ENCODE results near the gene NELFCD.

Gene NELFCD

GRCh38 chr20:59042796-59043631, 62.0 kb downstream of the NELFCD start:
- no peaks in the 10 kb centered on the region for H3K27me3 ChIP-seq (ENCODE audit: insufficient read depth, low read length)
- H3K27ac ChIP-seq (ENCODE audit: low read depth, low read length): no peak overlapping the region
- DNase-seq: peak; percentile 95 to 99
- no peak overlapping the region for H2BK5ac ChIP-seq (ENCODE audit: low read depth, low read length, poor library complexity)
- H3K14ac ChIP-seq (ENCODE audit: low read length): no peak overlapping the region
- H3K4me2 ChIP-seq (ENCODE audit: low read length): peak overlapping the region; percentile 81
- no peak overlapping the region for H2AFZ ChIP-seq (ENCODE audit: insufficient read depth, low read length, poor library complexity)
- no peak overlapping the region for H2BK12ac ChIP-seq (ENCODE audit: low read length)
- peak overlapping the region; percentile 13 for H4K12ac ChIP-seq (ENCODE audit: low read depth, low read length)
- no peak overlapping the region for H3K4ac ChIP-seq (ENCODE audit: low read depth, low read length)
- no peak overlapping the region for H2BK120ac ChIP-seq (ENCODE audit: insufficient read depth, low read length, poor library complexity)
- no peaks in the 10 kb centered on the region for H3K9me3 ChIP-seq (ENCODE audit: insufficient read depth, low read depth, low read length)
- H3K4me1 ChIP-seq (ENCODE audit: control insufficient read depth in 1 of 2, insufficient read depth in 2 of 2, low read length in 2 of 2): peaks cover 0 to 8% of the 10 kb centered on the region in 2 experiments
- no peaks in the 10 kb centered on the region for H3K36me3 ChIP-seq (ENCODE audit: control insufficient read depth in 1 of 2, insufficient read depth in 2 of 2, low read length in 2 of 2)
- peaks cover 6% of the 10 kb centered on the region for H3K79me1 ChIP-seq (ENCODE audit: low read length)
- H4K91ac ChIP-seq (ENCODE audit: low read depth, low read length): no peak overlapping the region
- H3K9ac ChIP-seq (ENCODE audit: low read length): peak overlapping the region; percentile 50
- no peak overlapping the region for H3K18ac ChIP-seq (ENCODE audit: low read length)
- H4K8ac ChIP-seq (ENCODE audit: low read depth, low read length): peak overlapping the region; percentile 55
- no CpG with 5 or more reads among the region's 66 CpGs for WGBS (ENCODE audit: extremely low coverage, insufficient coverage, insufficient read length)
- H3K79me2 ChIP-seq (ENCODE audit: control insufficient read depth, insufficient read depth, low read length, poor library complexity): peaks cover 3% of the 10 kb centered on the region
- H3K4me3 ChIP-seq (ENCODE audit: low read depth, low read length): peak overlapping the region; percentile 81
- no peak overlapping the region for H2AK5ac ChIP-seq (ENCODE audit: low read length)
- no peak overlapping the region for H3K23ac ChIP-seq (ENCODE audit: low read length)

GRCh38 chr20:59043698-59044097, 62.6 kb downstream of the NELFCD start:
- peak; percentile 62 to 75 for DNase-seq
- H2BK12ac ChIP-seq (ENCODE audit: low read length): no peak overlapping the region
- H2BK5ac ChIP-seq (ENCODE audit: low read depth, low read length, poor library complexity): no peak overlapping the region
- H4K8ac ChIP-seq (ENCODE audit: low read depth, low read length): no peak overlapping the region
- H3K4me3 ChIP-seq (ENCODE audit: low read depth, low read length): no peak overlapping the region
- H2AFZ ChIP-seq (ENCODE audit: insufficient read depth, low read length, poor library complexity): no peak overlapping the region
- peaks cover 3% of the 10 kb centered on the region for H3K79me2 ChIP-seq (ENCODE audit: control insufficient read depth, insufficient read depth, low read length, poor library complexity)
- no peak overlapping the region for H4K91ac ChIP-seq (ENCODE audit: low read depth, low read length)
- no CpG with 5 or more reads among the region's 3 CpGs for WGBS (ENCODE audit: extremely low coverage, insufficient coverage, insufficient read length)
- peaks cover 0 to 8% of the 10 kb centered on the region in 2 experiments for H3K4me1 ChIP-seq (ENCODE audit: control insufficient read depth in 1 of 2, insufficient read depth in 2 of 2, low read length in 2 of 2)
- H3K4me2 ChIP-seq (ENCODE audit: low read length): no peak overlapping the region
- no peak overlapping the region for H3K9ac ChIP-seq (ENCODE audit: low read length)
- no peaks in the 10 kb centered on the region for H3K27me3 ChIP-seq (ENCODE audit: insufficient read depth, low read length)
- H3K14ac ChIP-seq (ENCODE audit: low read length): no peak overlapping the region
- H2AK5ac ChIP-seq (ENCODE audit: low read length): no peak overlapping the region
- H3K18ac ChIP-seq (ENCODE audit: low read length): no peak overlapping the region
- H4K12ac ChIP-seq (ENCODE audit: low read depth, low read length): no peak overlapping the region
- H3K4ac ChIP-seq (ENCODE audit: low read depth, low read length): no peak overlapping the region
- H3K23ac ChIP-seq (ENCODE audit: low read length): no peak overlapping the region
- H3K9me3 ChIP-seq (ENCODE audit: insufficient read depth, low read depth, low read length): no peaks in the 10 kb centered on the region
- H2BK120ac ChIP-seq (ENCODE audit: insufficient read depth, low read length, poor library complexity): no peak overlapping the region
- H3K36me3 ChIP-seq (ENCODE audit: control insufficient read depth in 1 of 2, insufficient read depth in 2 of 2, low read length in 2 of 2): no peaks in the 10 kb centered on the region
- peaks cover 6% of the 10 kb centered on the region for H3K79me1 ChIP-seq (ENCODE audit: low read length)
- no peak overlapping the region for H3K27ac ChIP-seq (ENCODE audit: low read depth, low read length)

- no peak overlapping the region for H4K12ac ChIP-seq (ENCODE audit: low read depth, low read length)
- H2BK12ac ChIP-seq (ENCODE audit: low read length): no peak overlapping the region
- no peak overlapping the region for H2BK120ac ChIP-seq (ENCODE audit: insufficient read depth, low read length, poor library complexity)
- no peak overlapping the region for H3K4me2 ChIP-seq (ENCODE audit: low read length)
- no peak overlapping the region for H2AK5ac ChIP-seq (ENCODE audit: low read length)
- no peak overlapping the region for H3K4ac ChIP-seq (ENCODE audit: low read depth, low read length)
- no peak overlapping the region for H2AFZ ChIP-seq (ENCODE audit: insufficient read depth, low read length, poor library complexity)
- H3K4me3 ChIP-seq (ENCODE audit: low read depth, low read length): no peak overlapping the region
- H3K23ac ChIP-seq (ENCODE audit: low read length): no peak overlapping the region
- H3K79me2 ChIP-seq (ENCODE audit: control insufficient read depth, insufficient read depth, low read length, poor library complexity): peaks cover 3% of the 10 kb centered on the region
- no peaks in the 10 kb centered on the region for H3K36me3 ChIP-seq (ENCODE audit: control insufficient read depth in 1 of 2, insufficient read depth in 2 of 2, low read length in 2 of 2)
- no peaks in the 10 kb centered on the region for H3K27me3 ChIP-seq (ENCODE audit: insufficient read depth, low read length)
- no peak overlapping the region for H3K18ac ChIP-seq (ENCODE audit: low read length)
- H4K91ac ChIP-seq (ENCODE audit: low read depth, low read length): no peak overlapping the region
- DNase-seq: no peak
- no peak overlapping the region for H3K14ac ChIP-seq (ENCODE audit: low read length)
- peaks cover 6% of the 10 kb centered on the region for H3K79me1 ChIP-seq (ENCODE audit: low read length)
- no peak overlapping the region for H3K27ac ChIP-seq (ENCODE audit: low read depth, low read length)
- no peaks in the 10 kb centered on the region for H3K9me3 ChIP-seq (ENCODE audit: insufficient read depth, low read depth, low read length)
- H3K9ac ChIP-seq (ENCODE audit: low read length): no peak overlapping the region
- no CpG with 5 or more reads among the region's 3 CpGs for WGBS (ENCODE audit: extremely low coverage, insufficient coverage, insufficient read length)
- H2BK5ac ChIP-seq (ENCODE audit: low read depth, low read length, poor library complexity): no peak overlapping the region
- H3K4me1 ChIP-seq (ENCODE audit: control insufficient read depth in 1 of 2, insufficient read depth in 2 of 2, low read length in 2 of 2): peaks cover 0 to 8% of the 10 kb centered on the region in 2 experiments
- no peak overlapping the region for H4K8ac ChIP-seq (ENCODE audit: low read depth, low read length)
Measured at GRCh38 chr20:59044295-59044694, 63.2 kb downstream of the NELFCD start.

Measured in trophoblast cell (in vitro differentiated cells and primary cell).